MCF 10A (cell line): ENCODE measurements around the gene SERPINE1. TPM values are rescaled to one million over a fixed set of nuclear protein-coding genes. Genes with fewer than 3 reads are reported as not detected.

Experiments used
- BruUV-seq: library from RNA; stranded (reverse); fragments of 400-500 nt; replicated peaks from 2 replicates; lab custom pipeline; 2021; lab: Mats Ljungman, UMichigan
- CTCF ChIA-PET: fragments of 300-600 bp; sonication (Branson Sonifier 250); formaldehyde crosslinking; extraction: SDS; loops from one replicate; lab custom pipeline; 2021; ENCODE audit warnings: antibody characterized with exemption, inconsistent platforms; lab: Yijun Ruan, JAX
- POLR2A ChIA-PET: fragments of 300-600, 350-650 bp; sonication (Branson Sonifier 250); formaldehyde crosslinking; extraction: SDS; loops from one replicate; lab custom pipeline; 2020; ENCODE audit warnings: antibody characterized with exemption, inconsistent platforms; lab: Yijun Ruan, JAX
- DNase-seq: peaks from one replicate; pipeline ENCODE4 v3.0.0-alpha.2; 2018; ENCODE audit not compliant: unreplicated experiment
- H3K27ac Mint-ChIP-seq: one replicate; pipeline ENCODE4 v1.8.0; 2022; ENCODE audit warnings: mild to moderate bottlenecking, low read depth, mixed read lengths; ENCODE audit not compliant: unreplicated experiment
- H3K27me3 Mint-ChIP-seq: one replicate; pipeline ENCODE4 v1.8.0; 2022; ENCODE audit warnings: mixed read lengths; ENCODE audit not compliant: insufficient read depth, unreplicated experiment
- H3K36me3 Mint-ChIP-seq: one replicate; pipeline ENCODE4 v1.8.0; 2022; ENCODE audit warnings: mild to moderate bottlenecking, moderate library complexity, mixed read lengths; ENCODE audit not compliant: insufficient read depth, unreplicated experiment
- H3K4me1 Mint-ChIP-seq: one replicate; pipeline ENCODE4 v1.8.0; 2022; ENCODE audit warnings: mixed read lengths; ENCODE audit not compliant: insufficient read depth, unreplicated experiment
- H3K4me3 Mint-ChIP-seq: one replicate; pipeline ENCODE4 v1.8.0; 2022; ENCODE audit warnings: mild to moderate bottlenecking, moderate library complexity, mixed read lengths; ENCODE audit not compliant: unreplicated experiment
- H3K9me3 Mint-ChIP-seq: one replicate; pipeline ENCODE4 v1.8.0; 2022; ENCODE audit warnings: mixed read lengths; ENCODE audit not compliant: unreplicated experiment
- CTCF ChIP-seq: fragments of 200-600 bp; IDR thresholded peaks from one replicate; pipeline ENCODE4 v1.8.0; 2022; ENCODE audit warnings: antibody characterized with exemption, mild to moderate bottlenecking; ENCODE audit not compliant: unreplicated experiment
- intact Hi-C: fragments of 100-400 bp; cut with micrococcal nuclease; formaldehyde crosslinking; loops from 2 replicates; pipeline ENCODE4 v1.14.1; 2022
- total RNA-seq: library from RNA; stranded (reverse); gene quantifications from 2 replicates; pipeline ENCODE4 v1.2.3, GENCODE V29; 2022

The SERPINE1 gene
- total RNA-seq, 1 experiment from 2014 or later, result 80.6 TPM

- Mint-ChIP-seq H3K36me3 (peaks cover 3% of the 10 kb centered on the region), H3K27ac (no peak overlapping the region), H3K27me3 (peaks cover 17% of the 10 kb centered on the region), H3K4me3 (no peak overlapping the region), H3K4me1 (peaks cover 22% of the 10 kb centered on the region), H3K9me3 (no peaks in the 10 kb centered on the region)
- intact Hi-C loops, result no loop called here
- no peak for DNase-seq
- TF ChIP-seq CTCF, result no peak
- ChIA-PET POLR2A (interaction anchor here (1.0 to 1.3 kb wide), 3 partner anchors 12 to 102 kb away, joined by 3 to 5 read pairs (median 4); no protein-coding TSS in a partner anchor), CTCF (interaction anchor here (0.5 to 6.6 kb wide), 11 partner anchors 9 to 459 kb away, joined by 3 to 70 read pairs (median 3); no protein-coding TSS in a partner anchor)
- BruUV-seq, result no TSS peak
Observed at GRCh38 chr7:101151908-101152651, 25.2 kb downstream of the SERPINE1 start.

- no TSS peak for BruUV-seq
- peak within 1 kb of the TSS; percentile 87 for H3K27ac Mint-ChIP-seq
- H3K4me3 Mint-ChIP-seq, result peak within 1 kb of the TSS; percentile 82
- H3K4me1 Mint-ChIP-seq, result peaks cover 23% of the 10 kb centered on the region
- peaks cover 17% of the 10 kb centered on the region for H3K27me3 Mint-ChIP-seq
- H3K9me3 Mint-ChIP-seq, result no peaks in the 10 kb centered on the region
- ChIA-PET POLR2A (interaction anchor here (0.6 to 3.5 kb wide), 7 partner anchors 9 to 423 kb away, joined by 3 to 28 read pairs (median 4); partner anchors contain the start of genes VGF and ZNHIT1), CTCF (interaction anchor here (0.8 to 6.6 kb wide), 4 partner anchors 12 to 90 kb away, joined by 5 to 70 read pairs (median 15); partner anchors contain the start of gene FIS1)
- intact Hi-C loops, result no loop called here
- peak; percentile 93 for DNase-seq
- no peak for TF ChIP-seq CTCF
- H3K36me3 Mint-ChIP-seq, result peaks cover 24% of the 10 kb centered on the region
Observed at GRCh38 chr7:101153969-101154692, 27.2 kb downstream of the SERPINE1 start, which contains the start of gene AP1S1. AP1S1 (plus strand) TSS chr7:101154476; CDS start chr7:101154515, 39 bp downstream.

- no TSS peak for BruUV-seq
- H3K27me3 Mint-ChIP-seq, result peaks cover 17% of the 10 kb centered on the region
- peak overlapping the region; percentile 82 for H3K4me3 Mint-ChIP-seq
- H3K4me1 Mint-ChIP-seq, result peaks cover 29% of the 10 kb centered on the region
- peaks cover 29% of the 10 kb centered on the region for H3K36me3 Mint-ChIP-seq
- intact Hi-C loops, result no loop called here
- CTCF ChIA-PET, result interaction anchor here (0.6 to 6.6 kb wide), 8 partner anchors 12 to 128 kb away, joined by 3 to 70 read pairs (median 7); no protein-coding TSS in a partner anchor
- H3K27ac Mint-ChIP-seq, result peak overlapping the region; percentile 87
- no peak for TF ChIP-seq CTCF
- no peak for DNase-seq
- POLR2A ChIA-PET, result interaction anchor here (0.7 to 3.5 kb wide), 16 partner anchors 10 to 1719 kb away, joined by 3 to 28 read pairs (median 4); partner anchors contain the start of genes PLOD3, SERPINE1, TRIM56 and VGF
- no peaks in the 10 kb centered on the region for H3K9me3 Mint-ChIP-seq
Observed at GRCh38 chr7:101154693-101155102, 27.8 kb downstream of the SERPINE1 start.
